ENCODE measurements around the gene BCAS3. TPM values are rescaled to one million over a fixed set of nuclear protein-coding genes. Genes with fewer than 3 reads are reported as not detected.

Gene BCAS3
- 30.0 and 30.5 TPM in 2 replicates for total RNA-seq
- long read RNA-seq, partial matches to known transcripts, result 12 of 19 reads
- long read RNA-seq, other reads (novel, unspliced or antisense), result 7 of 19 reads

DNA sequence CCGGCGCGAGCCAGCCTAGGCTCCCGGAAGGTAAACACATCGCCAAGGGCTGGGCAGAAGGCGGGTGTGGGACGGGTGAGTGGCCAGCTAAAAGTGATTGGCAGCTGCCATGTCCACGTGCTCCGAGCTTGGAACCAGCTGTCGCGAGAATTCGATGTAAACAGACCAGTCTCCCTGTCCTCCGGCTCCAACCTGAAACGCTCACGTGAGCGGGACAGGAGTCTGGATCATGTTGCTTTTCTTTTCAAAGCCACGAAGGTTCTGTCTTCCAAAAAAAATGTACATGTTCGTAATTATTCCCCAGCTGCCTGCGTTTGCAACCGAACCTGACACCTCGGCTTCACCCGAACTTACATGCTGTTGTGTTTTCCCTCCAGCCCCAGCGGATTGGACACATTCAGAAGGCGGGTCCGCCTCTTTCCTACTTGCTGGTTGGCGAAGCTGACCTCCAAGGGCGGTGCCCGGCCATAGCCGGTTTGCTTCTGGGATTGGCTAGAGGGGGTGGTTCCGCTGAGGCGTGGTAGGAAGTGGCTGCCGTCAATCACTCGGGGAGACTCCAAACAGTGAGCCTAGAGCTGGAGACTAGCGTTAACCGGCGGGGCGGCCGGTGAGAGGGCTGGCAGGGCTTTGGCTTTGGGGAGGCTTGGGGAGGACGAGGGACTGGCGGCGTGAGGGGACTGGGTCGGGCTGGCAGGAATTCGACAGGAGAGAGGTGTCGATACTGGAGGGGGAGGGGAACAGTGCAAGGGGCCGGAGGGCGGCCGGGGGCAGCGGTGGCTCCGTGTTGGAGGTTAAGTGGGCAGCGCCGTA, at the start of gene BCAS3:
BCAS3 (plus strand) TSS at position 544 of the 810 bp plus-strand sequence.
- Mint-ChIP-seq H3K27ac (ENCODE audit: unreplicated experiment) (peak within 1 kb of the TSS; percentile 94), H3K27me3 (ENCODE audit: low read depth) (no peaks in the 10 kb centered on the region), H3K36me3 (ENCODE audit: low read depth) (no peaks in the 10 kb centered on the region), H3K4me3 (peak within 1 kb of the TSS; percentile 97), H3K4me1 (peaks cover 21% of the 10 kb centered on the region), H3K9me3 (no peaks in the 10 kb centered on the region)
- DNase-seq (ENCODE audit: low read depth, low spot score), result peak; percentile 93
- no peak for TF ChIP-seq CTCF (conservative IDR thresholded peaks at IDR 0.05)

- Mint-ChIP-seq H3K27me3 (ENCODE audit: low read depth) (no peaks in the 10 kb centered on the region), H3K27ac (ENCODE audit: unreplicated experiment) (no peak overlapping the region), H3K4me1 (no peaks in the 10 kb centered on the region), H3K4me3 (no peak overlapping the region), H3K36me3 (ENCODE audit: low read depth) (no peaks in the 10 kb centered on the region), H3K9me3 (no peaks in the 10 kb centered on the region)
- no peak for TF ChIP-seq CTCF (conservative IDR thresholded peaks at IDR 0.05)
- no peak for DNase-seq (ENCODE audit: low read depth, low spot score)
Measured at GRCh38 chr17:60628252-60628889, 49.3 kb upstream of the BCAS3 start.

GRCh38 chr17:60629120-60629519, 48.5 kb upstream of the BCAS3 start:
- no peaks in the 10 kb centered on the region for H3K4me1 Mint-ChIP-seq
- H3K36me3 Mint-ChIP-seq (ENCODE audit: low read depth), result no peaks in the 10 kb centered on the region
- no peak for DNase-seq (ENCODE audit: low read depth, low spot score)
- no peaks in the 10 kb centered on the region for H3K27me3 Mint-ChIP-seq (ENCODE audit: low read depth)
- no peak overlapping the region for H3K27ac Mint-ChIP-seq (ENCODE audit: unreplicated experiment)
- H3K4me3 Mint-ChIP-seq, result no peak overlapping the region
- H3K9me3 Mint-ChIP-seq, result no peaks in the 10 kb centered on the region
- no peak for TF ChIP-seq CTCF (conservative IDR thresholded peaks at IDR 0.05)

DNA sequence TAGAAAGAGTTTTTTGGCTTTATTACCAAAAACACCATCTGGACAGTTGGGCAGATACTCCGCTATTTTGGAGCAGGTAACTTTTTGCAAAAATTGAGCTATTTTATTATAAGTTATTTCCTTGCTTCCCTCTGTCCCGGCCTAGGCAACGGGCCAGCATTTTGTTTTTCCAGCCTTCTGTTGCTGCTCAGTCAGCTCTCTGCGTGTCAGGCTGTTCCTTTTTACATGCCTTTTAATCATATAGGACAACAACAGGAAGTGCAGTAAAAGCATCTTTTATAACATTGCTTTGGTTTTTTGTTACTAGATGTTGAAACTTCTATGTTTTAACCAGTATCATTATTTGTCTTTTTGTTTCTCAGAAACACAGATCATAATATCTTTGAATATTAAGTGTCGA, 47.3 kb upstream of the BCAS3 start:
- Mint-ChIP-seq H3K36me3 (ENCODE audit: low read depth) (no peaks in the 10 kb centered on the region), H3K4me3 (no peak overlapping the region), H3K27me3 (ENCODE audit: low read depth) (no peaks in the 10 kb centered on the region), H3K27ac (ENCODE audit: unreplicated experiment) (peak overlapping the region; percentile 50), H3K4me1 (no peaks in the 10 kb centered on the region), H3K9me3 (no peaks in the 10 kb centered on the region)
- TF ChIP-seq CTCF (conservative IDR thresholded peaks at IDR 0.05), result no peak
- no peak for DNase-seq (ENCODE audit: low read depth, low spot score)

GRCh38 chr17:60631119-60631518, 46.5 kb upstream of the BCAS3 start:
- H3K4me3 Mint-ChIP-seq, result no peak overlapping the region
- peak overlapping the region; percentile 12 for H3K27ac Mint-ChIP-seq (ENCODE audit: unreplicated experiment)
- no peak for DNase-seq (ENCODE audit: low read depth, low spot score)
- no peaks in the 10 kb centered on the region for H3K4me1 Mint-ChIP-seq
- H3K9me3 Mint-ChIP-seq, result no peaks in the 10 kb centered on the region
- no peaks in the 10 kb centered on the region for H3K36me3 Mint-ChIP-seq (ENCODE audit: low read depth)
- TF ChIP-seq CTCF (conservative IDR thresholded peaks at IDR 0.05), result no peak
- H3K27me3 Mint-ChIP-seq (ENCODE audit: low read depth), result no peaks in the 10 kb centered on the region
